Smooth muscle cell (in vitro differentiated cells): ENCODE data around the gene TBC1D10B. TPM values are rescaled to one million over a fixed set of nuclear protein-coding genes. Genes with fewer than 3 reads are reported as not detected.
"Not testable (repeated sequence)": the region's sequence is repeated elsewhere in the genome, so short reads cannot be mapped to it uniquely, and the experiment has no call there.

ENCODE experiments used
- DNase-seq: peaks from one replicate; lab custom pipeline; 2025; ENCODE audit not compliant: unreplicated experiment; lab: John Stamatoyannopoulos, UW
- H2AFZ ChIP-seq: fragments of 200-600 bp; sonication (generic); 2 replicates; pipeline ENCODE4 v1.6.0; 2016; ENCODE audit warnings: antibody characterized with exemption, low read depth, mild to moderate bottlenecking
- H3F3A ChIP-seq: fragments of 200-600 bp; sonication (generic); 2 replicates; pipeline ENCODE4 v1.6.0; 2017; ENCODE audit warnings: antibody characterized with exemption, low read depth
- H3K27ac ChIP-seq: fragments of 200-600 bp; sonication (generic); 2 replicates; pipeline ENCODE4 v1.5.1; 2016; ENCODE audit warnings: low read depth, mild to moderate bottlenecking
- H3K27me3 ChIP-seq: fragments of 200-600 bp; sonication (generic); 2 replicates; pipeline ENCODE4 v1.6.1; 2016; ENCODE audit warnings: low read depth, mild to moderate bottlenecking
- H3K36me3 ChIP-seq: fragments of 200-600 bp; sonication (generic); 2 replicates; pipeline ENCODE4 v1.5.1; 2016; ENCODE audit warnings: low read depth
- H3K4me1 ChIP-seq: fragments of 200-600 bp; sonication (generic); 2 replicates; pipeline ENCODE4 v1.5.1; 2016; ENCODE audit warnings: low read depth
- H3K4me2 ChIP-seq: fragments of 200-600 bp; sonication (generic); 2 replicates; pipeline ENCODE4 v1.6.0; 2016; ENCODE audit warnings: mild to moderate bottlenecking
- H3K4me3 ChIP-seq: fragments of 200-600 bp; sonication (generic); 2 replicates; pipeline ENCODE4 v1.5.1; 2016; ENCODE audit warnings: mild to moderate bottlenecking
- H3K79me2 ChIP-seq: fragments of 200-600 bp; sonication (generic); 2 replicates; pipeline ENCODE4 v1.6.0; 2016; ENCODE audit warnings: low read depth, mild to moderate bottlenecking
- H3K9ac ChIP-seq: fragments of 200-600 bp; sonication (generic); 2 replicates; pipeline ENCODE4 v1.6.0; 2016; ENCODE audit warnings: low read depth
- H3K9me3 ChIP-seq: fragments of 200-600 bp; sonication (generic); replicated peaks from 2 replicates; pipeline ENCODE4 v1.5.1; 2016; ENCODE audit warnings: low read depth
- H4K20me1 ChIP-seq: fragments of 200-600 bp; sonication (generic); 2 replicates; pipeline ENCODE4 v1.6.0; 2016; ENCODE audit warnings: low read depth
- CTCF ChIP-seq: fragments of 200-600 bp; sonication (generic); IDR thresholded peaks from 2 replicates; pipeline ENCODE4 v1.5.1; 2017; ENCODE audit warnings: borderline replicate concordance, mild to moderate bottlenecking, antibody characterized with exemption; ENCODE audit not compliant: insufficient read depth, poor library complexity, severe bottlenecking
- WGBS: methylation state at CpG from one replicate; pipeline ENCODE4 v1.1.7; 2016; ENCODE audit warnings: low lambda C conversion rate; 5-methylcytosine and 5-hydroxymethylcytosine counted together
- polyA plus RNA-seq: library from polyadenylated mRNA; unstranded; fragments of >200 nt; fragmentation: Nextera tagmentation; extraction: Ambion mirVana; gene quantifications from 2 replicates; pipeline ENCODE4 v1.2.1, GENCODE V29; 2016
- total RNA-seq: library from RNA; depleted of rRNA; stranded (reverse); fragments of >200 nt; gene quantifications from 2 replicates; pipeline ENCODE4 v1.2.3, GENCODE V29; 2014

TBC1D10B gene
- total and polyA plus RNA-seq, 2 experiments from 2014 or later, result 17.7 to 37.4 TPM

- Histone ChIP-seq H3F3A (no peaks in the 10 kb centered on the region), H3K27ac (peak overlapping the region; percentile 93), H3K79me2 (peaks cover 26% of the 10 kb centered on the region), H3K4me2 (peak overlapping the region; percentile 91), H3K27me3 (no peaks in the 10 kb centered on the region), H3K4me1 (peaks cover 6% of the 10 kb centered on the region), H2AFZ (peak overlapping the region; percentile 69), H3K4me3 (peak overlapping the region; percentile 87), H4K20me1 (peaks cover 20% of the 10 kb centered on the region), H3K9me3 (no peaks in the 10 kb centered on the region), H3K9ac (no peak overlapping the region), H3K36me3 (no peaks in the 10 kb centered on the region)
- WGBS, result 68% methylated on average over 17 of the region's 17 CpGs
- no peak for DNase-seq
- no peak for TF ChIP-seq CTCF
Observed at GRCh38 chr16:30335598-30336474, 34.5 kb downstream of the TBC1D10B start.

- WGBS, result 5% methylated on average over 30 of the region's 70 CpGs
- not testable (repeated sequence) for H3F3A ChIP-seq, H3K36me3 ChIP-seq, H3K9me3 ChIP-seq, H3K27me3 ChIP-seq, H3K4me1 ChIP-seq
- H2AFZ ChIP-seq, result peak overlapping the region; percentile 82
- DNase-seq, result peak; percentile 51
- peaks cover 33% of the 10 kb centered on the region for H3K79me2 ChIP-seq
- peak overlapping the region; percentile 87 for H3K4me3 ChIP-seq
- peaks cover 27% of the 10 kb centered on the region for H4K20me1 ChIP-seq
- peak overlapping the region; percentile 91 for H3K9ac ChIP-seq
- peak overlapping the region; percentile 93 for H3K27ac ChIP-seq
- H3K4me2 ChIP-seq, result peak overlapping the region; percentile 91
Observed at GRCh38 chr16:30335028-30335597, 35.2 kb downstream of the TBC1D10B start.

- not testable (repeated sequence) for H3K36me3 ChIP-seq, H3K9me3 ChIP-seq, H3K27me3 ChIP-seq, H3F3A ChIP-seq, H3K4me1 ChIP-seq
- Histone ChIP-seq H4K20me1 (peaks cover 31% of the 10 kb centered on the region), H3K4me3 (peak overlapping the region; percentile 87), H3K27ac (peak overlapping the region; percentile 93), H3K9ac (peak overlapping the region; percentile 91), H3K4me2 (peak overlapping the region; percentile 91), H2AFZ (peak overlapping the region; percentile 82), H3K79me2 (peaks cover 39% of the 10 kb centered on the region)
- WGBS, result 1% methylated on average over 28 of the region's 33 CpGs
- peak; percentile 23 for DNase-seq
Observed at GRCh38 chr16:30334473-30334989, 35.8 kb downstream of the TBC1D10B start.

GRCh38 chr16:30324220-30324619, 46.1 kb downstream of the TBC1D10B start:
- not testable (repeated sequence) for H3K27me3 ChIP-seq, H3K9me3 ChIP-seq, H3F3A ChIP-seq, H3K36me3 ChIP-seq, H3K27ac ChIP-seq, H2AFZ ChIP-seq, H3K4me3 ChIP-seq, H3K4me2 ChIP-seq, H3K9ac ChIP-seq, DNase-seq, H3K4me1 ChIP-seq
- H4K20me1 ChIP-seq, result peaks cover 65% of the 10 kb centered on the region
- WGBS, result 96% methylated on average over 6 of the region's 6 CpGs
- peaks cover 63% of the 10 kb centered on the region for H3K79me2 ChIP-seq

GRCh38 chr16:30318647-30319046, 51.6 kb downstream of the TBC1D10B start:
- not testable (repeated sequence) for H3K9ac ChIP-seq, H3K36me3 ChIP-seq, H3K9me3 ChIP-seq, DNase-seq, H3K4me3 ChIP-seq, H3K27ac ChIP-seq, H3K4me1 ChIP-seq, H3K27me3 ChIP-seq, H2AFZ ChIP-seq, H3F3A ChIP-seq, H3K4me2 ChIP-seq
- Histone ChIP-seq H3K79me2 (peaks cover 60% of the 10 kb centered on the region), H4K20me1 (peaks cover 72% of the 10 kb centered on the region)
- WGBS, result 97% methylated on average over 2 of the region's 2 CpGs

- Histone ChIP-seq H3K79me2 (peaks cover 30% of the 10 kb centered on the region), H4K20me1 (peaks cover 51% of the 10 kb centered on the region)
- H3K9ac ChIP-seq, H3K4me1 ChIP-seq, H3K27ac ChIP-seq, H2AFZ ChIP-seq, H3K4me2 ChIP-seq, H3K4me3 ChIP-seq, H3K9me3 ChIP-seq, H3K36me3 ChIP-seq, H3K27me3 ChIP-seq, H3F3A ChIP-seq, DNase-seq: not testable (repeated sequence)
- WGBS, result 94% methylated on average over 3 of the region's 4 CpGs
Observed at GRCh38 chr16:30310937-30311336, 59.4 kb downstream of the TBC1D10B start.

- not testable (repeated sequence) for H3K4me1 ChIP-seq, DNase-seq, H3K27ac ChIP-seq, H3K36me3 ChIP-seq, H2AFZ ChIP-seq, H3K4me2 ChIP-seq, H3K4me3 ChIP-seq, H3K9me3 ChIP-seq, H3F3A ChIP-seq, H3K9ac ChIP-seq, H3K27me3 ChIP-seq
- Histone ChIP-seq H3K79me2 (peaks cover 19% of the 10 kb centered on the region), H4K20me1 (peaks cover 40% of the 10 kb centered on the region)
- over 99% methylated on average over 5 of the region's 5 CpGs for WGBS
Observed at GRCh38 chr16:30309255-30309654, 61.0 kb downstream of the TBC1D10B start.
